Tibial nerve (tissue), 4 donors: ENCODE measurements around the gene CGAS. TPM values are rescaled to one million over a fixed set of nuclear protein-coding genes. Genes with fewer than 3 reads are reported as not detected.

Source experiments
- DNase-seq, 2 donors: peaks; one replicate each; pipeline ENCODE4 v3.0.0-alpha.2; 2019; ENCODE audit warnings: low spot score in 2 of 2
- H3K27ac ChIP-seq, 4 donors: fragments of 200-600 bp; sonication (generic) in 3 of 4; one replicate each; pipeline ENCODE4 v1.5.1; 2017 to 2019; ENCODE audit warnings: mild to moderate bottlenecking in 1 of 4
- H3K27me3 ChIP-seq, 2 donors: fragments of 200-600 bp; sonication (generic) in 1 of 2; one replicate each; pipeline versions ENCODE4 v1.5.1 to v1.6.0; 2017 to 2019
- H3K36me3 ChIP-seq, 3 donors: fragments of 200-600 bp; sonication (generic); one replicate each; pipeline ENCODE4 v1.5.1; 2018 to 2019
- H3K4me1 ChIP-seq, 4 donors: fragments of 200-600 bp; sonication (generic) in 3 of 4; one replicate each; pipeline ENCODE4 v1.5.1; 2017 to 2019
- H3K4me3 ChIP-seq, 4 donors: fragments of 200-600 bp; sonication (generic) in 3 of 4; one replicate each; pipeline ENCODE4 v1.5.1; 2017 to 2019; ENCODE audit warnings: mild to moderate bottlenecking in 1 of 4, moderate library complexity in 1 of 4
- H3K9me3 ChIP-seq, 4 donors: fragments of 200-600 bp; sonication (generic) in 3 of 4; one replicate each; pipeline ENCODE4 v1.5.1; 2017 to 2019
- EP300 ChIP-seq, 2 donors: sonication (generic); formaldehyde crosslinking; IDR thresholded peaks; one replicate each; pipeline ENCODE4 v1.6.1; 2017; ENCODE audit warnings: antibody characterized with exemption in 2 of 2, mild to moderate bottlenecking in 1 of 2
- POLR2A ChIP-seq, 2 donors: fragments of 450-650 bp; IDR thresholded peaks; one replicate each; pipeline ENCODE4 v1.6.1; 2017; ENCODE audit warnings: antibody characterized with exemption in 2 of 2, mild to moderate bottlenecking in 2 of 2, moderate library complexity in 2 of 2
- WGBS, 2 donors: methylation state at CpG; one replicate each; pipeline ENCODE4 v1.1.5; 2018; 5-methylcytosine and 5-hydroxymethylcytosine counted together
- total RNA-seq, 4 donors: library from RNA; depleted of rRNA; stranded (reverse); fragments of >200 nt; gene quantifications; one replicate each; pipeline ENCODE4 v1.1.0, GENCODE V29; 2016
- TF ChIP-seq, protein P1 (sequence below), 5 experiments: fragments of 200-600 bp in 3 of 5; fragments of 450-650 bp in 2 of 5; sonication (generic) in 3 of 5; IDR thresholded peaks; one replicate each; pipeline ENCODE4 v1.5.1; 2016 to 2019; ENCODE audit warnings: antibody characterized with exemption in 5 of 5, mild to moderate bottlenecking in 3 of 5, moderate library complexity in 2 of 5

The CGAS gene
- total RNA-seq, 4 donors from 2014 or later, result 5.9 to 9.8 (median 7.1) TPM

DNA sequence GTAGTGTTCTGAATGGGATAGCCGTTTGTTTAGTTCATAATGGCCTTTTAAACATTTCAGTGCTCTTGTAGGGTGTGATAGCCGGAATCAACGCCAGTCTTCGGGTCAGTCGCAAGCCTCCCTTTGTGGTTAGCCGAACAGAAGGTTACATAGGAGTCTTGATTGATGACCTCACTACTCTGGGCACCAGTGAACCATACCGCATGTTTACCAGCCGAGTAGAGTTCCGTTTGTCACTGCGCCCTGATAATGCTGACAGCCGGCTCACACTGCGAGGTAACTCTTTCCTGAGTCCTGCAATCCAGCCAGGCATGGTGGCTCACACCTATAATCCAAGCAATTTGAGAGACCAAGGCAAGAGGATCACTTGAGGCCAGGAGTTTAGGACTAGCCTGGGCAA lies 29.9 kb upstream of the CGAS start:
- TF ChIP-seq, protein P1, sequence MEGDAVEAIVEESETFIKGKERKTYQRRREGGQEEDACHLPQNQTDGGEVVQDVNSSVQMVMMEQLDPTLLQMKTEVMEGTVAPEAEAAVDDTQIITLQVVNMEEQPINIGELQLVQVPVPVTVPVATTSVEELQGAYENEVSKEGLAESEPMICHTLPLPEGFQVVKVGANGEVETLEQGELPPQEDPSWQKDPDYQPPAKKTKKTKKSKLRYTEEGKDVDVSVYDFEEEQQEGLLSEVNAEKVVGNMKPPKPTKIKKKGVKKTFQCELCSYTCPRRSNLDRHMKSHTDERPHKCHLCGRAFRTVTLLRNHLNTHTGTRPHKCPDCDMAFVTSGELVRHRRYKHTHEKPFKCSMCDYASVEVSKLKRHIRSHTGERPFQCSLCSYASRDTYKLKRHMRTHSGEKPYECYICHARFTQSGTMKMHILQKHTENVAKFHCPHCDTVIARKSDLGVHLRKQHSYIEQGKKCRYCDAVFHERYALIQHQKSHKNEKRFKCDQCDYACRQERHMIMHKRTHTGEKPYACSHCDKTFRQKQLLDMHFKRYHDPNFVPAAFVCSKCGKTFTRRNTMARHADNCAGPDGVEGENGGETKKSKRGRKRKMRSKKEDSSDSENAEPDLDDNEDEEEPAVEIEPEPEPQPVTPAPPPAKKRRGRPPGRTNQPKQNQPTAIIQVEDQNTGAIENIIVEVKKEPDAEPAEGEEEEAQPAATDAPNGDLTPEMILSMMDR (IDR thresholded peaks at IDR 0.05), result no peak
- TF ChIP-seq POLR2A (IDR thresholded peaks at IDR 0.05) (no peak), EP300 (IDR thresholded peaks at IDR 0.05) (no peak)
- WGBS, 2 donors, result 91 to 95% methylated on average over 11 to 12 of the region's 12 CpGs

DNA sequence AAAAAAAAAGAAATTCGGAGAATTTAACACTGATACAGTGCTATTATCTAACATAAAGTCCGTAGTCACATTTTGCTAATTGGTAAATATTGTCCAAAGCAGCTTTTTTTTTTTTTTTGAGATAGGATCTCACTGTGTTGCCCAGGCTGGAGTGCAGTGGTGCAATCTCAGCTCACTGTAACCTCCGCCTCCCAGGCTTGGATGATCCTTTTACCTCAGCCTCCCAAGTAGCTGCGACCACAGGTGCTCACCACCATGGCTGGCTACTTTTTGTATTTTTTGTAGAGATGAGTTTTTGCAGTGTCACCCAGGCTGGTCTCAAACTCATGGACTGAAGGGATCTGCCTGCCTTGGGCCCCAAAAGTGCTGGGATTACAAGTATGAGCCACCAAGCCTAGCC lies 25.3 kb upstream of the CGAS start:
- H3K36me3 ChIP-seq, result peaks cover 7 to 100% (median 48%) of the 10 kb centered on the region in 3 donors

More for the DNA sequence above, 29.9 kb upstream of the CGAS start:
- Histone ChIP-seq H3K36me3 (peaks cover 7 to 100% (median 38%) of the 10 kb centered on the region in 3 donors), H3K9me3 (no peaks in the 10 kb centered on the region), H3K27me3 (no peaks in the 10 kb centered on the region), H3K4me1 (no peaks in the 10 kb centered on the region), H3K27ac (no peak overlapping the region), H3K4me3 (no peak overlapping the region)
- DNase-seq, result no peak

DNA sequence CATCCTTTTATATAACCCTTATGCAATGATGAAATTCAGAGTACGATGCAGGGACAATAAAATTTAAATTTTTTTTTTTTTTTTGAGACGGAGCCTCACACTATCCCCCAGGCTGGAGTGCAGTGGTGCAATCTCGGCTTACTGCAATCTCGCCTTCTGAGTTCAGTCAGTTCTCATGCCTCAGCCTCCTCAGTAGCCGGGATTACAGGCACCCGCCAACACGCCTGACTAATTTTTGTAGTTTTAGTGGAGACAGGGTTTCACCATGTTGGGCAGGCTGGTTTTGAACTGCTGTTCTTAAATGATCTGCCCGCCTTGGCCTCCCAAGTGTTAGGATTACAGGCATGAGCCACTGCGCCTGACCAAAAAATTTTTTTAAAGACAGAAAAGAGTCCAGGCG lies 24.6 kb upstream of the CGAS start:
- no peak for DNase-seq
- H3K4me1 ChIP-seq, result no peaks in the 10 kb centered on the region
- H3K9me3 ChIP-seq, result no peaks in the 10 kb centered on the region
- 98% methylated on average over 10 of the region's 10 CpGs for WGBS, 2 donors
- H3K4me3 ChIP-seq, result no peak overlapping the region
- peaks cover 3 to 100% (median 42%) of the 10 kb centered on the region in 3 donors for H3K36me3 ChIP-seq
- no peaks in the 10 kb centered on the region for H3K27me3 ChIP-seq
- no peak overlapping the region for H3K27ac ChIP-seq
- TF ChIP-seq, protein P1 (IDR thresholded peaks at IDR 0.05), result no peak
- TF ChIP-seq POLR2A (IDR thresholded peaks at IDR 0.05) (no peak), EP300 (IDR thresholded peaks at IDR 0.05) (no peak)

More for the DNA sequence above, 25.3 kb upstream of the CGAS start:
- no peak overlapping the region for H3K4me3 ChIP-seq
- no peak for DNase-seq
- TF ChIP-seq POLR2A (IDR thresholded peaks at IDR 0.05) (no peak), EP300 (IDR thresholded peaks at IDR 0.05) (no peak)
- TF ChIP-seq, protein P1 (IDR thresholded peaks at IDR 0.05), result no peak
- no peaks in the 10 kb centered on the region for H3K4me1 ChIP-seq
- WGBS, 2 donors, result 97 to 98% methylated on average over 4 of the region's 4 CpGs
- H3K27ac ChIP-seq, result no peak overlapping the region
- H3K27me3 ChIP-seq, result no peaks in the 10 kb centered on the region
- H3K9me3 ChIP-seq, result no peaks in the 10 kb centered on the region

DNA sequence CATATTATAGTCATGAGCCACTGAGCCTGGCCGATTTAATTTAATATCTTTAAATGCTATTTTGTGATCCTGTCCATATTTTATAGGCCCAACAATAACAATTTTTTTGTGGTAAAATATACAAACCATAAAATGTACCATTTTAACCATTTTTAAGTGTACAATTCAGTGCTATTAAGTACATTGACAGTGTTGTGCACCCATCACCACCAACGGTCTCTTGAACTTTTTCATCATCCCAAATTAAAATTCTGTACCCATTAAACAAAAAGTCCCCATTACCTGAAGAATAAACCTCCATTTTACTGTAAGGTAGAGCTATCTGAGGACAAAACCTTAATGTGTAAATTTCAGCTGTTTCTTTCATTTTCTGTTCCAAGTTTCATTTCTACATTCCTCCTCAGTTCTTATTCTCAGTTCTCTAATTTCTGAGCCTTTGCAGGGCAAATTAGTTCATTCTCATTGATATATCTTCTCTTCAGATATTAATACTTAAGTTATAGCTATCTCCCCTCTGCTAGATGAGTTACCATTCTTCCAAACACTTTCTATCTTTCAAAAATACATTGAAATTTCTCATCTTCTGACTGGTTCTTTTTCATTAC lies 19.7 kb upstream of the CGAS start:
- Histone ChIP-seq H3K9me3 (no peaks in the 10 kb centered on the region), H3K27me3 (no peaks in the 10 kb centered on the region), H3K4me1 (no peaks in the 10 kb centered on the region), H3K27ac (no peak overlapping the region), H3K36me3 (peaks cover 0 to 98% (median 33%) of the 10 kb centered on the region in 3 donors), H3K4me3 (no peak overlapping the region)
- no peak for TF ChIP-seq EP300 (IDR thresholded peaks at IDR 0.05)
- no peak for TF ChIP-seq POLR2A (IDR thresholded peaks at IDR 0.05)
- TF ChIP-seq, protein P1 (IDR thresholded peaks at IDR 0.05), result no peak
- WGBS, 2 donors, result 82 to 86% methylated on average over 2 of the region's 2 CpGs
- DNase-seq, result no peak

DNA sequence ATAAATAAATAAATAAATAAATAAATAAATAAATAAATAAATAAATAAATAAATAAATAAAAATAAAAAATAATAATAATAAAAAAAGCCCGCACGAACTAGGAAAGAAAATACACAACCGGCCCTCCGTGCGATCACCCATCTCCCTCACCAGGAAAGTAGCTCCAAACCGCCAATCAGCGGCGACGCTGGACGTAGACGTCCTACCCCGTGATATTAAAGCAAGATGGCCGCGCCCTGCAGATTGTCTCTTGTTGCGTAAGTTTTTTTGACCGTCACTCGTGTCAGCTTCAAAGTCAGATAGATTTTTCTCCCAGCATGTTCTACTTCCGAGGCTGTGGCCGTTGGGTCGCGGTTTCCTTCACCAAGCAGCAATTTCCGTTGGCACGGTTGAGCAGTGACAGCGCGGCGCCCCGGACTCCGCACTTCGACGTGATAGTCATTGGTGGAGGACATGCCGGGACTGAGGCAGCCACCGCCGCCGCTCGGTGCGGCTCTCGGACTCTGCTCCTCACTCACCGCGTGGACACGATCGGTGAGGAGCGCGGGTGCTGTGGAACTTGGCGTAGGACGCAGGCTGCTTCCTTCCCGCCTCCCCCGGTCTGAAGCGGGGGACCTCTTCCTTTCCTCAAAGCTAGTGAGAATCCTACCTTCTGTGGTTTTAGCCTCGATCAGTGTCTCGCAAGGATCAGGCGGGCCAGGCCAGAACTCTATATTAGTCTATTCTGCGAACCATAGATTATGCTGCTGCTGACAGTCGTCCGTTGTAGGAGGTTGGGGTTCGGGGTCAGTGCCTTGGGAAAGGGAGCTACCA lies 9.6 kb upstream of the CGAS start, which contains the start of gene MTO1:
TSS of gene MTO1 (plus strand) at position 201 of the 814 bp plus-strand sequence. CDS start at position 319, 118 bp downstream.
- no peaks in the 10 kb centered on the region for H3K27me3 ChIP-seq
- 0% methylated on average over 53 to 55 of the region's 55 CpGs for WGBS, 2 donors
- TF ChIP-seq, protein P1 (IDR thresholded peaks at IDR 0.05), result no peak
- TF ChIP-seq POLR2A (IDR thresholded peaks at IDR 0.05) (peak; percentile 46 to 66), EP300 (IDR thresholded peaks at IDR 0.05) (peak in 1 of 2 donors; percentile 95)
- H3K27ac ChIP-seq, result peak within 1 kb of the TSS; percentile 93 to 96 (median 94)
- H3K4me1 ChIP-seq, result peaks cover 0 to 35% (median 11%) of the 10 kb centered on the region in 4 donors
- DNase-seq, result peak; percentile 86 to 89
- peak within 1 kb of the TSS; percentile 64 to 98 (median 74) for H3K4me3 ChIP-seq
- H3K36me3 ChIP-seq, result peaks cover 0 to 22% (median 6%) of the 10 kb centered on the region in 3 donors
- H3K9me3 ChIP-seq, result no peaks in the 10 kb centered on the region
